Cardiac septum (tissue), 1 donor: Measurements from ENCODE around the gene ATP8B2. TPM values are rescaled to one million over a fixed set of nuclear protein-coding genes. Genes with fewer than 3 reads are reported as not detected.
"Not testable (repeated sequence)": the region's sequence is repeated elsewhere in the genome, so short reads cannot be mapped to it uniquely, and the experiment has no call there.

Experiments used
- DNase-seq: peaks from one replicate; pipeline ENCODE4 v3.0.0-alpha.2; 2020; ENCODE audit warnings: low spot score
- intact Hi-C: fragments of 100-400 bp; cut with DNase I; formaldehyde crosslinking; loops from one replicate; pipeline ENCODE4 v1.14.0; 2022
- total RNA-seq: library from RNA; stranded (reverse); fragmentation: NEBNext Ultra II Directional; extraction: Animal tissue kit (Norgen Biotek cat#: 25700); gene quantifications from one replicate; pipeline ENCODE4 v1.2.1, GENCODE V29; 2021
- donor health status: DM: no; HTN: no; CAD: no.

Gene ATP8B2
- total RNA-seq, 1 donor from 2014 or later, result 22.5 TPM

- intact Hi-C loops, result no loop called here
- no peak for DNase-seq
Measured at GRCh38 chr1:154320882-154321608, 4.3 kb upstream of the ATP8B2 start, which contains the start of gene AQP10. Gene AQP10 (plus strand): TSS chr1:154321093. CDS start chr1:154321156, 63 bp downstream.

GRCh38 chr1:154321609-154321934 is 3.8 kb upstream of the ATP8B2 start:
- DNase-seq, intact Hi-C loops: not testable (repeated sequence)

- intact Hi-C loops, result no loop called here
- DNase-seq, result no peak
Measured at GRCh38 chr1:154323493-154323892, 1.8 kb upstream of the ATP8B2 start.

GRCh38 chr1:154324241-154324640 is 1.1 kb upstream of the ATP8B2 start:
- DNase-seq, result no peak
- intact Hi-C loops, result loop anchor here (1.0 kb wide), 1 partner anchor 52 kb away; the partner anchor contains the start of gene HAX1

GRCh38 chr1:154325583-154326545 is 539 bp downstream of the ATP8B2 start:
- intact Hi-C loops, result no loop called here
- DNase-seq, result peak; percentile 85

GRCh38 chr1:154326546-154327465 is 1.5 kb downstream of the ATP8B2 start:
- intact Hi-C loops, result no loop called here
- DNase-seq, result no peak

GRCh38 chr1:154327466-154328317 is 2.4 kb downstream of the ATP8B2 start:
- DNase-seq, result no peak
- intact Hi-C loops, result no loop called here

GRCh38 chr1:154328318-154329151 is 3.2 kb downstream of the ATP8B2 start:
- intact Hi-C loops, result no loop called here
- DNase-seq, result peak; percentile 92

- DNase-seq, result no peak
- intact Hi-C loops, result no loop called here
Measured at GRCh38 chr1:154329152-154329521, 3.8 kb downstream of the ATP8B2 start.

GRCh38 chr1:154329551-154330131 is 4.3 kb downstream of the ATP8B2 start:
- intact Hi-C loops, result no loop called here
- no peak for DNase-seq

GRCh38 chr1:154330669-154331068 is 5.3 kb downstream of the ATP8B2 start:
- DNase-seq, result no peak
- intact Hi-C loops, result no loop called here

GRCh38 chr1:154334079-154335024 is 9.0 kb downstream of the ATP8B2 start:
- intact Hi-C loops, result loop anchor here (2.0 kb wide), 1 partner anchor 62 kb away; the partner anchor contains the start of gene HAX1
- no peak for DNase-seq

- intact Hi-C loops, result loop anchor here (2.0 kb wide), 1 partner anchor 62 kb away; the partner anchor contains the start of gene HAX1
- peak; percentile 86 for DNase-seq
Measured at GRCh38 chr1:154335025-154335714, 9.8 kb downstream of the ATP8B2 start.

- intact Hi-C loops, result no loop called here
- no peak for DNase-seq
Measured at GRCh38 chr1:154337253-154337894, 12.0 kb downstream of the ATP8B2 start.

GRCh38 chr1:154338875-154339274 is 13.6 kb downstream of the ATP8B2 start:
- DNase-seq, result no peak
- intact Hi-C loops, result no loop called here
